HUES6 (cell line): ENCODE results near the gene MYH14.

ENCODE experiments used
- H3K27ac ChIP-seq: 2 replicates; pipeline ENCODE4 v1.7.0; 2013; ENCODE audit warnings: low read depth, mild to moderate bottlenecking, low read length, inconsistent platforms
- H3K27me3 ChIP-seq: 2 replicates; pipeline ENCODE4 v1.6.1; 2013; ENCODE audit warnings: low read length; ENCODE audit not compliant: control insufficient read depth, insufficient read depth
- H3K36me3 ChIP-seq: 2 replicates; pipeline ENCODE4 v1.6.1; 2013; ENCODE audit warnings: low read length; ENCODE audit not compliant: control insufficient read depth, insufficient read depth
- H3K4me1 ChIP-seq: 2 replicates; pipeline ENCODE4 v1.6.1; 2013; ENCODE audit warnings: low read length; ENCODE audit not compliant: control insufficient read depth, insufficient read depth
- H3K4me3 ChIP-seq: 2 replicates; pipeline ENCODE4 v1.5.1; 2013; ENCODE audit warnings: low read depth, low read length
- H3K9ac ChIP-seq: one replicate; pipeline ENCODE4 v1.6.1; 2013; ENCODE audit warnings: mild to moderate bottlenecking, low read length
- H3K9me3 ChIP-seq: 2 replicates; pipeline ENCODE4 v1.6.1; 2013; ENCODE audit warnings: low read depth, low read length; ENCODE audit not compliant: control insufficient read depth, insufficient read depth

MYH14 gene

GRCh38 chr19:50356691-50357177 is 153.3 kb downstream of the MYH14 start:
- H3K36me3 ChIP-seq, result no peaks in the 10 kb centered on the region
- H3K4me3 ChIP-seq, result no peak overlapping the region
- no peak overlapping the region for H3K9ac ChIP-seq
- H3K9me3 ChIP-seq, result no peaks in the 10 kb centered on the region
- no peak overlapping the region for H3K27ac ChIP-seq
- no peaks in the 10 kb centered on the region for H3K27me3 ChIP-seq
- H3K4me1 ChIP-seq, result 0 out of 2 replicates have a peak, but pooled peaks cover 2% of the 10 kb centered on the region

- H3K4me1 ChIP-seq, result 0 out of 2 replicates have a peak, but pooled peaks cover 2% of the 10 kb centered on the region
- no peaks in the 10 kb centered on the region for H3K9me3 ChIP-seq
- H3K4me3 ChIP-seq, result peak overlapping the region; percentile 24; the same call in 1 of the 2 replicates
- no peaks in the 10 kb centered on the region for H3K36me3 ChIP-seq
- H3K27me3 ChIP-seq, result no peaks in the 10 kb centered on the region; the same call in 1 of the 2 replicates
- no peak overlapping the region for H3K9ac ChIP-seq
- no peak overlapping the region for H3K27ac ChIP-seq
Observed at GRCh38 chr19:50357178-50358100, 154.0 kb downstream of the MYH14 start.

GRCh38 chr19:50358483-50359327 is 155.3 kb downstream of the MYH14 start:
- Histone ChIP-seq H3K27me3 (no peaks in the 10 kb centered on the region; the same call in 1 of the 2 replicates), H3K27ac (no peak overlapping the region), H3K4me1 (0 out of 2 replicates have a peak, but pooled peaks cover 2% of the 10 kb centered on the region), H3K9me3 (no peaks in the 10 kb centered on the region), H3K4me3 (peak overlapping the region; percentile 48; the same call in 1 of the 2 replicates), H3K9ac (no peak overlapping the region), H3K36me3 (no peaks in the 10 kb centered on the region)

- H3K4me3 ChIP-seq, result no peak overlapping the region
- H3K27ac ChIP-seq, result no peak overlapping the region
Observed at GRCh38 chr19:50359328-50359818, 156.0 kb downstream of the MYH14 start.

More at GRCh38 chr19:50359328-50359818, 156.0 kb downstream of the MYH14 start:
- 0 out of 2 replicates have a peak, but pooled peaks cover 2% of the 10 kb centered on the region for H3K4me1 ChIP-seq
- no peaks in the 10 kb centered on the region for H3K9me3 ChIP-seq
- H3K9ac ChIP-seq, result no peak overlapping the region
- H3K27me3 ChIP-seq, result no peaks in the 10 kb centered on the region; the same call in 1 of the 2 replicates
- no peaks in the 10 kb centered on the region for H3K36me3 ChIP-seq
